ENCODE results near the gene KCNMB2.

Gene KCNMB2

GRCh38 chr3:178762385-178762784, 226.1 kb downstream of the KCNMB2 start:
- no peak for DNase-seq

- no peak for DNase-seq
These were observed 229.2 kb downstream of the KCNMB2 start for GRCh38 chr3:178765472-178765871.

- DNase-seq, result no peak
These were observed 231.3 kb downstream of the KCNMB2 start for GRCh38 chr3:178767581-178767980.

GRCh38 chr3:178768072-178768864, 232.0 kb downstream of the KCNMB2 start:
- DNase-seq, result no peak

GRCh38 chr3:178771511-178771910, 235.3 kb downstream of the KCNMB2 start:
- DNase-seq, result no peak

- DNase-seq, result no peak
These were observed 236.5 kb downstream of the KCNMB2 start for GRCh38 chr3:178772746-178773145.

GRCh38 chr3:178773358-178773757, 237.1 kb downstream of the KCNMB2 start:
- DNase-seq, result no peak

GRCh38 chr3:178777718-178778411, 241.6 kb downstream of the KCNMB2 start:
- no peak for DNase-seq

- no peak for DNase-seq
These were observed 242.4 kb downstream of the KCNMB2 start for GRCh38 chr3:178778589-178778988.

- DNase-seq, result no peak
These were observed 249.7 kb downstream of the KCNMB2 start for GRCh38 chr3:178785961-178786360.

- DNase-seq, result no peak
These were observed 251.7 kb downstream of the KCNMB2 start for GRCh38 chr3:178787960-178788359.

- DNase-seq, result no peak
These were observed 258.5 kb downstream of the KCNMB2 start for GRCh38 chr3:178794711-178795110.

- DNase-seq, result no peak
These were observed 259.1 kb downstream of the KCNMB2 start for GRCh38 chr3:178795349-178795748.

- DNase-seq, result no peak
These were observed 266.0 kb downstream of the KCNMB2 start for GRCh38 chr3:178802259-178802658.

- no peak for DNase-seq
These were observed 266.9 kb downstream of the KCNMB2 start for GRCh38 chr3:178802993-178803693.

- no peak for DNase-seq
These were observed 268.4 kb downstream of the KCNMB2 start for GRCh38 chr3:178804606-178805005.

- DNase-seq, result no peak
These were observed 269.5 kb downstream of the KCNMB2 start for GRCh38 chr3:178805741-178806140.

GRCh38 chr3:178806651-178807050, 270.4 kb downstream of the KCNMB2 start:
- DNase-seq, result no peak

- no peak for DNase-seq
These were observed 271.5 kb downstream of the KCNMB2 start for GRCh38 chr3:178807694-178808093.

- DNase-seq, result no peak
These were observed 272.5 kb downstream of the KCNMB2 start for GRCh38 chr3:178808748-178809147.

- DNase-seq, result no peak
These were observed 273.9 kb downstream of the KCNMB2 start for GRCh38 chr3:178810181-178810580.

- no peak for DNase-seq
These were observed 286.5 kb downstream of the KCNMB2 start for GRCh38 chr3:178822722-178823121.

GRCh38 chr3:178823150-178823549, 286.9 kb downstream of the KCNMB2 start:
- DNase-seq, result no peak
